ENCODE results near the gene MAP3K10.

MAP3K10 gene

GRCh38 chr19:40147693-40148347 is 43.4 kb upstream of the MAP3K10 start:
- H3K4me3 ChIP-seq (ENCODE audit: low read depth, low read length) = no peak overlapping the region
- peak; percentile 80 for DNase-seq (ENCODE audit: low read depth)
- TF ChIP-seq, protein P1, sequence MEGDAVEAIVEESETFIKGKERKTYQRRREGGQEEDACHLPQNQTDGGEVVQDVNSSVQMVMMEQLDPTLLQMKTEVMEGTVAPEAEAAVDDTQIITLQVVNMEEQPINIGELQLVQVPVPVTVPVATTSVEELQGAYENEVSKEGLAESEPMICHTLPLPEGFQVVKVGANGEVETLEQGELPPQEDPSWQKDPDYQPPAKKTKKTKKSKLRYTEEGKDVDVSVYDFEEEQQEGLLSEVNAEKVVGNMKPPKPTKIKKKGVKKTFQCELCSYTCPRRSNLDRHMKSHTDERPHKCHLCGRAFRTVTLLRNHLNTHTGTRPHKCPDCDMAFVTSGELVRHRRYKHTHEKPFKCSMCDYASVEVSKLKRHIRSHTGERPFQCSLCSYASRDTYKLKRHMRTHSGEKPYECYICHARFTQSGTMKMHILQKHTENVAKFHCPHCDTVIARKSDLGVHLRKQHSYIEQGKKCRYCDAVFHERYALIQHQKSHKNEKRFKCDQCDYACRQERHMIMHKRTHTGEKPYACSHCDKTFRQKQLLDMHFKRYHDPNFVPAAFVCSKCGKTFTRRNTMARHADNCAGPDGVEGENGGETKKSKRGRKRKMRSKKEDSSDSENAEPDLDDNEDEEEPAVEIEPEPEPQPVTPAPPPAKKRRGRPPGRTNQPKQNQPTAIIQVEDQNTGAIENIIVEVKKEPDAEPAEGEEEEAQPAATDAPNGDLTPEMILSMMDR (conservative IDR thresholded peaks at IDR 0.05; ENCODE audit: low read depth, low read length) = no peak

- TF ChIP-seq, protein P1 (conservative IDR thresholded peaks at IDR 0.05; ENCODE audit: low read depth, low read length) = no peak
- no peak for DNase-seq (ENCODE audit: low read depth)
- H3K4me3 ChIP-seq (ENCODE audit: low read depth, low read length) = no peak overlapping the region
Observed at GRCh38 chr19:40149501-40149900, 41.7 kb upstream of the MAP3K10 start.

- TF ChIP-seq, protein P1 (conservative IDR thresholded peaks at IDR 0.05; ENCODE audit: low read depth, low read length) = no peak
- H3K4me3 ChIP-seq (ENCODE audit: low read depth, low read length) = no peak overlapping the region
- DNase-seq (ENCODE audit: low read depth) = peak; percentile 50
Observed at GRCh38 chr19:40150170-40150569, 41.1 kb upstream of the MAP3K10 start.

- TF ChIP-seq, protein P1 (conservative IDR thresholded peaks at IDR 0.05; ENCODE audit: low read depth, low read length) = no peak
- no peak overlapping the region for H3K4me3 ChIP-seq (ENCODE audit: low read depth, low read length)
- DNase-seq (ENCODE audit: low read depth) = no peak
Observed at GRCh38 chr19:40154121-40154680, 37.0 kb upstream of the MAP3K10 start.

- peak; percentile 39 for DNase-seq (ENCODE audit: low read depth)
- H3K4me3 ChIP-seq (ENCODE audit: low read depth, low read length) = no peak overlapping the region
- TF ChIP-seq, protein P1 (conservative IDR thresholded peaks at IDR 0.05; ENCODE audit: low read depth, low read length) = peak; percentile 52
Observed at GRCh38 chr19:40155749-40156265, 35.4 kb upstream of the MAP3K10 start.

DNA sequence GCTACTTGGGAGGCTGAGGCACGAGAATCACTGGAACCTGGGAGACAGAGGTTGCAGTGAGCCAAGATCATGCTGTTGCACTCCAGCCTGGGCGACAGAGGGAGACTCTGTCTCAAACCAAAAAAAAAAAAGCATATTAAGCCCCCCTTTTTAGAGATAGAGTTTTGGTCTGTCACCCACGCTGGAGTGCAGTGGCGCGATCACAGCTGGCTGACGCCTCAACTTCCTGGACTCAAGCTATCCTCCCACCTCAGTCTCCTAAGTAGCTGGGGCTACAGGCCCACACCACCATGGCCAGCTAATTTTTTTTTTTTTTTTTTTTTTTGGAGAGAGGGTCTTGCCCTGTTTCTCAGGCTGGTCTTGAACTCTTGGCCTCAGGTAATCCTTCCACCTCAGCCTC is 34.2 kb upstream of the MAP3K10 start:
- TF ChIP-seq, protein P1 (conservative IDR thresholded peaks at IDR 0.05; ENCODE audit: low read depth, low read length) = no peak
- H3K4me3 ChIP-seq (ENCODE audit: low read depth, low read length) = no peak overlapping the region
- no peak for DNase-seq (ENCODE audit: low read depth)

DNA sequence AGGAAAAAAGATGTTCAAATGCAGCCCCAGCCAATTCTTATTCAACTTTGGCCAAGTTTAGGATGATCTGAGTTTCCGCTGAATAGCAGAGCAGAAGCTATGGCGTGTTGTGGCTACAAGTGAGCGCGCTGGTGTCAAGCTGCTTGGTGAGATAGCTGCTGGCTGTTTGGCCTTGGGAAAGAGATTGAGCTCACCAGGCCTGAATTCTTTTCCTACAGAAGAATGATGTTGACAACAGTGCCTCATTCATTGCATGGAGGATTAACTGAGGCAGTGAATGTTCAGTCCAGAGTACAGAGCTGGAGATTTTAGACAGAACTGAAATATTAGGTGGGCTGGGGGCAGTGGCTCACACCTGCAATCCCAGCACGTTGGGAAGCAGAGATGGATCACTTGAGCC is 31.5 kb upstream of the MAP3K10 start:
- no peak for DNase-seq (ENCODE audit: low read depth)
- H3K4me3 ChIP-seq (ENCODE audit: low read depth, low read length) = no peak overlapping the region
- TF ChIP-seq, protein P1 (conservative IDR thresholded peaks at IDR 0.05; ENCODE audit: low read depth, low read length) = no peak
